ENCODE measurements around the gene WWOX. TPM values are rescaled to one million over a fixed set of nuclear protein-coding genes. Genes with fewer than 3 reads are reported as not detected.

WWOX gene
- total and polyA plus RNA-seq, 2 of the 4 experiments (the other 2 are of a cell fraction): 2.7 to 5.4 TPM

GRCh38 chr16:78543023-78543422 lies 443.6 kb downstream of the WWOX start:
- H2AK5ac ChIP-seq (ENCODE audit: low read depth, low read length): no peak overlapping the region

More at GRCh38 chr16:78543023-78543422, 443.6 kb downstream of the WWOX start:
- no peak overlapping the region for H2BK20ac ChIP-seq (ENCODE audit: low read depth, low read length)
- no peak overlapping the region for H2BK5ac ChIP-seq (ENCODE audit: low read depth, low read length, poor library complexity, severe bottlenecking)
- WGBS, 2 experiments (ENCODE audit: extremely low coverage in 2 of 2, insufficient read length in 1 of 2): 67% methylated on average over 1 of the region's 7 CpGs; no CpG with 5 or more reads in 1 of the 2 experiments
- H2BK15ac ChIP-seq (ENCODE audit: low read depth, low read length): no peak overlapping the region
- dilution Hi-C loops (cut with HindIII; ENCODE audit: low sequenced_read_pairs, unreplicated experiment): no loop called here
- H3K4me3 ChIP-seq (ENCODE audit: insufficient read depth, low read depth, low read length): no peak overlapping the region
- intact Hi-C loops (cut with micrococcal nuclease): no loop called here
- H3K14ac ChIP-seq (replicated peaks; ENCODE audit: low read depth, low read length): no peak overlapping the region
- in situ Hi-C loops (cut with MboI; ENCODE audit: low sequenced_read_pairs): no loop called here
- H3K9me1 ChIP-seq (ENCODE audit: insufficient read depth, low read length): no peaks in the 10 kb centered on the region
- no peak overlapping the region for H3K18ac ChIP-seq (ENCODE audit: low read depth, low read length)
- H3K4me1 ChIP-seq (ENCODE audit: control insufficient read depth, insufficient read depth, low read length): no peaks in the 10 kb centered on the region
- H4K5ac ChIP-seq (ENCODE audit: low read depth, low read length): no peak overlapping the region
- no peak overlapping the region for H3K4me2 ChIP-seq (ENCODE audit: low read depth, low read length)
- no peak overlapping the region for H4K91ac ChIP-seq (ENCODE audit: insufficient read depth, low read depth, low read length)
- H2AFZ ChIP-seq (replicated peaks; ENCODE audit: low read length, poor library complexity): no peak overlapping the region
- ChIA-PET CTCF (no interaction called here), POLR2A (ENCODE audit: unreplicated experiment) (no interaction called here)
- H3K9me3 ChIP-seq (ENCODE audit: control insufficient read depth, insufficient read depth, low read length): peaks cover 19% of the 10 kb centered on the region
- no peaks in the 10 kb centered on the region for H3K36me3 ChIP-seq (ENCODE audit: control insufficient read depth, insufficient read depth, low read length)
- H3K79me1 ChIP-seq (ENCODE audit: low read depth in 1 of 2, low read length in 2 of 2): no peaks in the 10 kb centered on the region
- TF ChIP-seq CTCF (conservative IDR thresholded peaks at IDR 0.05; ENCODE audit: low read depth, low read length) (no peak), CEBPB (IDR thresholded peaks at IDR 0.05; ENCODE audit: low read depth, low read length) (no peak), ELK1 (IDR thresholded peaks at IDR 0.05; ENCODE audit: borderline replicate concordance, low read depth, low read length) (no peak), MXI1 (IDR thresholded peaks at IDR 0.05; ENCODE audit: borderline replicate concordance, low read depth, low read length) (no peak), RCOR1 (IDR thresholded peaks at IDR 0.05; ENCODE audit: insufficient replicate concordance, low read length) (no peak)
- no peak overlapping the region for H3K56ac ChIP-seq (ENCODE audit: extremely low read depth, insufficient read depth, low read length)
- H4K8ac ChIP-seq (ENCODE audit: low read depth in 2 of 2, low read length in 2 of 2): no peak overlapping the region
- H4K20me1 ChIP-seq (ENCODE audit: insufficient read depth, low read length): no peaks in the 10 kb centered on the region
- H3K23ac ChIP-seq (ENCODE audit: low read depth, low read length): no peak overlapping the region
- DNase-seq: no peak
- no peak overlapping the region for H2AK9ac ChIP-seq (replicated peaks; ENCODE audit: low read depth, low read length, poor library complexity)
- no peak for ATAC-seq (ENCODE audit: low read depth)
- H3K4ac ChIP-seq (ENCODE audit: low read depth, low read length): no peak overlapping the region
- no peaks in the 10 kb centered on the region for H3K27me3 ChIP-seq (ENCODE audit: control insufficient read depth, insufficient read depth, low read length)
- H3K9ac ChIP-seq (ENCODE audit: low read depth, low read length): no peak overlapping the region
- BruUV-seq (replicated peaks): no TSS peak
- H2BK120ac ChIP-seq (ENCODE audit: low read depth, low read length): no peak overlapping the region
- H3K27ac ChIP-seq (ENCODE audit: insufficient read depth, low read length): no peak overlapping the region
